ENCODE data around the gene AGBL4. TPM values are rescaled to one million over a fixed set of nuclear protein-coding genes. Genes with fewer than 3 reads are reported as not detected.

Gene AGBL4
- total and polyA plus RNA-seq, 7 donors, result 0.09 to 0.36 (median 0.16) TPM; not detected in 4

DNA sequence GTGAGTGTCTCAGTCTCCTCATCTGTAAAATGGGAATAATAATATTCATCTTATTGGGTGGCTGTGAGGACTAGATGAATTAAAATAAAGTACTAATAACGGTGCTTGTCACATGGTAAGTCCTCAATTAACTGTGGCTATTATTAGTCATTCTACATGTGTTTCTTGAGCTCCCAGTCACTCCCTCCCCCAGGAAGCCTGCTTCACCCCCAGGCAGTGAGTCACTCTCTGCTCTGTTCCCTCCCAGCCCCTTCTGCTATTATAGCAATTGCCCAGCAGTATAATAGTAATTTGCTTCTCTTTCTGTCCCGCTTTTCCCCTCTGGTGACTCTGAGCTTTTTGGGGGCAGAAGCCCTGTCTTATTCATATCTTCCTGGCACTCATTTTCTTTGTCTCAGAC lies 1349.1 kb downstream of the AGBL4 start:
- WGBS, 2 donors, result 80 to 81% methylated on average over 2 of the region's 2 CpGs
- Histone ChIP-seq H3K27me3 (no peaks in the 10 kb centered on the region), H3K9me3 (no peaks in the 10 kb centered on the region), H3K36me3 (no peaks in the 10 kb centered on the region), H3K4me3 (no peak overlapping the region), H3K4me1 (peaks cover 0 to 14% (median 0%) of the 10 kb centered on the region in 4 donors), H3K27ac (no peak overlapping the region)
- no peak for TF ChIP-seq POLR2A (IDR thresholded peaks at IDR 0.05)
- TF ChIP-seq POLR2AphosphoS5 (IDR thresholded peaks at IDR 0.05), result no peak
- TF ChIP-seq EP300 (IDR thresholded peaks at IDR 0.05), result no peak
- TF ChIP-seq, protein P1, sequence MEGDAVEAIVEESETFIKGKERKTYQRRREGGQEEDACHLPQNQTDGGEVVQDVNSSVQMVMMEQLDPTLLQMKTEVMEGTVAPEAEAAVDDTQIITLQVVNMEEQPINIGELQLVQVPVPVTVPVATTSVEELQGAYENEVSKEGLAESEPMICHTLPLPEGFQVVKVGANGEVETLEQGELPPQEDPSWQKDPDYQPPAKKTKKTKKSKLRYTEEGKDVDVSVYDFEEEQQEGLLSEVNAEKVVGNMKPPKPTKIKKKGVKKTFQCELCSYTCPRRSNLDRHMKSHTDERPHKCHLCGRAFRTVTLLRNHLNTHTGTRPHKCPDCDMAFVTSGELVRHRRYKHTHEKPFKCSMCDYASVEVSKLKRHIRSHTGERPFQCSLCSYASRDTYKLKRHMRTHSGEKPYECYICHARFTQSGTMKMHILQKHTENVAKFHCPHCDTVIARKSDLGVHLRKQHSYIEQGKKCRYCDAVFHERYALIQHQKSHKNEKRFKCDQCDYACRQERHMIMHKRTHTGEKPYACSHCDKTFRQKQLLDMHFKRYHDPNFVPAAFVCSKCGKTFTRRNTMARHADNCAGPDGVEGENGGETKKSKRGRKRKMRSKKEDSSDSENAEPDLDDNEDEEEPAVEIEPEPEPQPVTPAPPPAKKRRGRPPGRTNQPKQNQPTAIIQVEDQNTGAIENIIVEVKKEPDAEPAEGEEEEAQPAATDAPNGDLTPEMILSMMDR (IDR thresholded peaks at IDR 0.05), result no peak
- intact Hi-C loops (cut with DNase I), result no loop called here
- no peak for DNase-seq

DNA sequence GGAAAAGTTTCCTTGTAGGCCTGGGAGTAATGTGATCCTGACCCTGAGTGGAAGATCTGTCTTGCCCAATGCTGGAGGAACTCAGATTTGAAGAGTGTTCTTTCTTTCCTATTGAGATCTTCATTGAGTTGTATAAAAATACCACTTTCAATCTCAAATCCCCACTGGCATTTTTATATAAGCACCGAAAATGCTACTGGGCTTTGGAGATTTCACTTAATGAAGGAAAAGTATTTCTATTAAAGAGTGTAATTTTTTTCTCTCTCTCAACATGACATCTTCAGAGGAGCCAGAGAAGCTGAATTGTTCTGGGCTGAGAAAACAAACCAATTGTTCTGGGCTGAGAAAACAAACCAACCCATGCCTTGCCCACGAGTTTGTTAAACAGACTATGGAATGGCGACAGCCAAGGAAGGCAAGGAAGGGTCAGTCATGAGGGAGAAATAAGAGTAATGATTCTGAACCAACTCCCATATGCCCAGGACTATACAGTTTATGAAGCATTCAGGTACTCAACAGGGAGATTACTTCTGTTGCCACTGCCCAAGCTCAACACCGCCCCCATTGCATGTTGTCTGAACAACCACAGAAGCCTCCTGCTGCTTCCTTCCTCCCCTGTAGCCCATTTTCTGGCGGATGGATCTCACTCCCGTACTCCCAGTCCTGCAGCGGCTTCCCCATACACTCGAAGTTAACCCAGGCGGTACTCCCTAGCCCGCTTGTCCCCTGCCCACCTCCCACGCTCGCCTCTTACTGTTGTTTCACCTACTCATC lies 1350.2 kb downstream of the AGBL4 start:
- H3K36me3 ChIP-seq, result no peaks in the 10 kb centered on the region
- no peaks in the 10 kb centered on the region for H3K9me3 ChIP-seq
- DNase-seq, result no peak
- no peaks in the 10 kb centered on the region for H3K27me3 ChIP-seq
- intact Hi-C loops (cut with DNase I), result no loop called here
- no peak for TF ChIP-seq EP300 (IDR thresholded peaks at IDR 0.05)
- TF ChIP-seq, protein P1 (IDR thresholded peaks at IDR 0.05), result no peak
- no peak for TF ChIP-seq POLR2AphosphoS5 (IDR thresholded peaks at IDR 0.05)
- TF ChIP-seq POLR2A (IDR thresholded peaks at IDR 0.05), result no peak
- no peak overlapping the region for H3K4me3 ChIP-seq
- peaks cover 0 to 14% (median 0%) of the 10 kb centered on the region in 4 donors for H3K4me1 ChIP-seq
- H3K27ac ChIP-seq, result no peak overlapping the region
- 66 to 67% methylated on average over 12 of the region's 12 CpGs for WGBS, 2 donors

DNA sequence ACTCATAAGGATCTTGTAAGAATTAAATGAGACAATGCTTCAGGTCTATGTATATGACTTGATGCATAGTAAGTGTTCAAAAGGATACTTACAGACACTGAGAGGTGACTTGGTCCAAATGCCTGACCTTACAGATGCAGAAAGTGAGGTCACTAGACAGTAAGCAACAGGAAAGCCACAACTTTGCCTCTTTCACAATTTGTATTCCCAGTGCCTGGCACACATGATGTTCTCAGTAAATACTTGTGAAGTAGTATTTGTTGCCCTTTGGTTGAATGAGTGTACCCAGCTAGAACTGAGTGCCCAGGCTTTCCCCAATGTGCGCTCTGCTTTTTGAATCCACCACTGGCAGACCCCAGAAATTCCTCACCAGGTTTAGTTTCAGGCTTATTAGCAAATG lies 1352.2 kb downstream of the AGBL4 start:
- no peak for DNase-seq
- intact Hi-C loops (cut with DNase I), result no loop called here

DNA sequence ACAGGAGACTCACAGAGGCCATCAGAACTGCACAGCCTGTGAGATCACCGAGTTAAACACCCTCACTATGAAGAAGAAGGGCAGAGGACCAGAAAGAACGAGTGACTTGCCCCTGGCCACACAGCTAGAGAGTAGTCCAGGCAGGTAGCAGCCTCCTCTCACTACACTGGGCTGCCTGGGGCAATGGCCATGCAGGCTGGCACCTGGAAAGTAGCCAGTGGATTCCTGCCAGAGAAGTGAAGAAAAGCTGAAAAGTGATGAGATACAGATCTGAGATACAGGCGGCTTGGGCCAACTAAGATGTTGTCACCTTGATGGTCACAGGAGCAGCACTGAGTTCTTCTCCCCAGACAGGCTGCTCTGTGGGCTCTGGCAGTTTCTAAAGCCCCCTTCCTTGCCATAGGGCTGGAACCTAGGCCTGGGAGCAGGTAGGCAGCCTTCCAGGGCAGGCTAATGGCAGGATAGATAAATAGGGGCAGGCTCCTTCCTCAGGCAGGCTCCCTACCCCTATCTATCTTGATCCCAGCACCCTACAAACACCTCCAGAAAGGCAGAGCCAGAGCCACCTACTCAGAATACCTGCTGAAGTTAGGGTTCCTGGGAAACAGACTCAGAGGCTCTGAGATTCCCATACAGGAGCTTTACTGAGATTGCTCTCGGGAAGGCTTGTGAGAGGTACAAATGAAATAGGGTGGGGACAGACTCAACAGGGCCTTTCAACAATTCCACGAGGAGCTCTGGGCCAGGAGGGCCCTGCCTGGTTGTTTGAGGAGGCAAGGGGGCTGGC lies 1353.3 kb downstream of the AGBL4 start:
- Histone ChIP-seq H3K36me3 (no peaks in the 10 kb centered on the region), H3K4me1 (peaks cover 0 to 9% (median 0%) of the 10 kb centered on the region in 4 donors), H3K27ac (no peak overlapping the region), H3K9me3 (no peaks in the 10 kb centered on the region), H3K4me3 (no peak overlapping the region), H3K27me3 (no peaks in the 10 kb centered on the region)
- intact Hi-C loops (cut with DNase I), result no loop called here
- 62 to 80% methylated on average over 5 of the region's 5 CpGs for WGBS, 2 donors
- TF ChIP-seq, protein P1 (IDR thresholded peaks at IDR 0.05), result no peak
- TF ChIP-seq POLR2A (IDR thresholded peaks at IDR 0.05), result no peak
- no peak for TF ChIP-seq EP300 (IDR thresholded peaks at IDR 0.05)
- no peak for TF ChIP-seq POLR2AphosphoS5 (IDR thresholded peaks at IDR 0.05)
- no peak for DNase-seq

More for the DNA sequence above, 1352.2 kb downstream of the AGBL4 start:
- Histone ChIP-seq H3K27me3 (no peaks in the 10 kb centered on the region), H3K27ac (no peak overlapping the region), H3K4me1 (peaks cover 0 to 9% (median 0%) of the 10 kb centered on the region in 4 donors), H3K4me3 (no peak overlapping the region), H3K36me3 (no peaks in the 10 kb centered on the region), H3K9me3 (no peaks in the 10 kb centered on the region)
- TF ChIP-seq EP300 (IDR thresholded peaks at IDR 0.05), result no peak
- no peak for TF ChIP-seq POLR2AphosphoS5 (IDR thresholded peaks at IDR 0.05)
- TF ChIP-seq, protein P1 (IDR thresholded peaks at IDR 0.05), result no peak
- no peak for TF ChIP-seq POLR2A (IDR thresholded peaks at IDR 0.05)
- 50 to 93% methylated on average over 1 of the region's 1 CpG for WGBS, 2 donors
